Heart right ventricle (tissue), 16 donors: ENCODE measurements around the gene NDUFAF8. TPM values are rescaled to one million over a fixed set of nuclear protein-coding genes. Genes with fewer than 3 reads are reported as not detected.

Experiments
- ATAC-seq, 8 donors: fragments of 200-7000 bp; cut with Tn5 transposase; one replicate each; pipeline ENCODE4 v1.9.1; 2020; ENCODE audit warnings: mild to moderate bottlenecking in 8 of 8, moderate library complexity in 8 of 8, moderate number of reproducible peaks in 1 of 8
- DNase-seq, 2 donors: peaks; one replicate each; pipeline ENCODE4 v3.0.0-alpha.2; 2020
- H3K27ac ChIP-seq, 10 donors: fragments of 200-600 bp; sonication (generic) in 2 of 10; one replicate each; pipeline versions ENCODE4 v1.5.0 to v1.8.0; 2020 to 2022; ENCODE audit warnings: mild to moderate bottlenecking in 3 of 10
- H3K27me3 ChIP-seq, 7 donors: fragments of 200-600 bp; one replicate each; pipeline ENCODE4 v1.8.0; 2021 to 2022; ENCODE audit warnings: mild to moderate bottlenecking in 2 of 7
- H3K36me3 ChIP-seq, 9 donors: fragments of 200-600 bp; sonication (generic) in 1 of 9; one replicate each; pipeline versions ENCODE4 v1.5.0 to v1.8.0; 2020 to 2022; ENCODE audit warnings: mild to moderate bottlenecking in 2 of 9
- H3K4me1 ChIP-seq, 9 donors: fragments of 200-600 bp; sonication (generic) in 1 of 9; one replicate each; pipeline versions ENCODE4 v1.5.0 to v1.8.0; 2020 to 2022; ENCODE audit warnings: mild to moderate bottlenecking in 4 of 9
- H3K4me3 ChIP-seq, 10 donors: fragments of 200-600 bp; sonication (generic) in 2 of 10; one replicate each; pipeline versions ENCODE4 v1.5.0 to v1.8.0; 2020 to 2022; ENCODE audit warnings: mild to moderate bottlenecking in 7 of 10, moderate library complexity in 2 of 10
- H3K9me3 ChIP-seq, 11 donors: fragments of 200-600 bp in 10 of 11; sonication (generic) in 2 of 11; one replicate each; pipeline versions ENCODE4 v1.5.0 to v1.8.0; 2013 to 2022; ENCODE audit warnings: mild to moderate bottlenecking in 2 of 11, control low read depth in 1 of 11, moderate library complexity in 1 of 11
- WGBS, 2 donors: extraction: QIAGEN DNeasy Blood & Tissue Kit; methylation state at CpG; one replicate each; pipeline ENCODE4 v1.1.7; 2013; ENCODE audit warnings: inconsistent platforms in 1 of 2; 5-methylcytosine and 5-hydroxymethylcytosine counted together
- intact Hi-C, 10 donors: fragments of 100-400 bp; cut with DNase I; formaldehyde crosslinking; loops; one replicate each; pipeline versions ENCODE4 v1.11.1 to v1.14.2; 2022
- polyA plus RNA-seq, 2 donors: library from polyadenylated mRNA; stranded (reverse); fragments of 200-250 nt; gene quantifications; one replicate each; pipeline ENCODE4 v1.2.3, GENCODE V29; 2013
- total RNA-seq, 10 donors: library from RNA; stranded (reverse); fragmentation: NEBNext Ultra II Directional in 3 of 10; extraction: Animal tissue kit (Norgen Biotek cat#: 25700) in 3 of 10; gene quantifications; one replicate each; pipeline versions ENCODE4 v1.2.1 to v1.2.4, GENCODE V29; 2021 to 2023
- TF ChIP-seq, protein P1 (sequence below), 9 donors: fragments of 200-600 bp; sonication (generic) in 2 of 9; IDR thresholded peaks; one replicate each; pipeline versions ENCODE4 v1.5.0 to v1.8.0; 2021 to 2022; ENCODE audit warnings: antibody characterized with exemption in 9 of 9, mild to moderate bottlenecking in 5 of 9, moderate library complexity in 1 of 9
- donor health status: Arrhythmogenic right ventricular cardiomyopathy.
- donor health status: ischemic (EF 13 %, LVEDD 7.1; RV severe dilation, severe dysfunction).
- donor health status: healthy with polysubstance abuse.
- donor health status: DM: no; HTN: yes; CAD: no.
- donor health status: DM: no; HTN: no; CAD: no.
- donor health status: ischemic (EF 25% LVEDD 6.9; RV normal size, moderate dysfunction).
- donor health status: ischemic (EF 25% LVEDD 5.7; RV mildly dilated, moderate dysfunction).
- donor health status: healthy.
- donor health status: DM: yes; HTN: yes; CAD: no.
- donor health status: Ischemic cardiomyopathy.
- donor health status: ischemic (EF 35%, LVEDD 5.7; RV mildly dilated, moderate dysfunction).
- donor health status: nonischemic (EF 11% LVEDD 7.7; RV severe dilation, severe dysfunction).
- donor health status: DM: yes; HTN: yes; CAD: no.
- donor health status: PGD.
- donor health status: ischemic (EF 29% LVEDD 5.4; RV normal size, mild dysfunction).
- donor health status: nonischemic (EF 23%, LVEDD 6.1; RV moderate dilation, normal function).

NDUFAF8 gene
- total and polyA plus RNA-seq, 12 donors: 41.5 to 74.8 (median 58.9) TPM

DNA sequence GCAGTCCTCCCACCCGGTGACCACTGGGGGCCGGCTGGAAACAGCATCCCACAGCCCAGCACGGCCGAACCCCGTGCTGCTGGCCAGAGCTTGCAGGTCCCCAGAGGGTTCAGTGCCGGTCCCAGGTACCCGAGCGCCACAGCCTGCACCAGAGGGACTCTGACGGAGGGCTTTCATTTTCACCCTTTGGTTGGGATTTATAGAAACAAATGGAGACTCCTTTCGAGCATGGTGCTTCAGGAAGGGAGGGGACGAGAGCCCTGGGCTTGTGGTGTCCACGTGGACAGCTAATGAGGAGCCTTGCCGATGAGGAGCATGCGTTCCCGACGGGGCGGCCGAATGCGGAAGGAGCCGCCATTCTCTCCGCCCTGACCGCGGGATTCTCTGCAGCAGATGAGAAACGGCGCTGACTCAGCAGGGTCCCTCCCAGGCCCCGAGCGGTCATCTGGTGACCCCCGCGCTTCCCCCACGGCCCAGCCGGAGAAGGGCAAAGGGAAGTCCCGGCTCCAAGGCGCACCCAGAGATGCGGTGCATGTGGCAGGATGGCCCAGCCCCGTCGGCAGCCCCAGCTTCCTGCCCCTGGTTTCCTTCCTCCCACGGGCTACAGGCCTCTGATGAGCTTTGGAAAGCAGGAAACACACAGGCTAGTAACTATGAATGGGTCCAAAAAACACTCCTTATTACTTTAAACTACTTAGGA lies 46.2 kb downstream of the NDUFAF8 start:
- Histone ChIP-seq H3K27ac (peak overlapping the region; percentile 78 to 93 (median 92)), H3K36me3 (peaks cover 0 to 75% (median 11%) of the 10 kb centered on the region in 9 donors), H3K4me1 (peaks cover 15 to 51% (median 38%) of the 10 kb centered on the region in 9 donors), H3K27me3 (no peaks in the 10 kb centered on the region), H3K9me3 (no peaks in the 10 kb centered on the region), H3K4me3 (peak overlapping the region in 9 of 10 donors; percentile 31 to 54 (median 47))
- WGBS, 2 donors: 30 to 34% methylated on average over 37 of the region's 37 CpGs
- DNase-seq (peak; percentile 81 to 82), ATAC-seq (peak; percentile 86 to 93 (median 88))
- intact Hi-C loops: loop anchor here in 1 of 10 donors (5.0 kb wide), 1 partner anchor 107 kb away; no protein-coding TSS in a partner anchor
- TF ChIP-seq, protein P1, sequence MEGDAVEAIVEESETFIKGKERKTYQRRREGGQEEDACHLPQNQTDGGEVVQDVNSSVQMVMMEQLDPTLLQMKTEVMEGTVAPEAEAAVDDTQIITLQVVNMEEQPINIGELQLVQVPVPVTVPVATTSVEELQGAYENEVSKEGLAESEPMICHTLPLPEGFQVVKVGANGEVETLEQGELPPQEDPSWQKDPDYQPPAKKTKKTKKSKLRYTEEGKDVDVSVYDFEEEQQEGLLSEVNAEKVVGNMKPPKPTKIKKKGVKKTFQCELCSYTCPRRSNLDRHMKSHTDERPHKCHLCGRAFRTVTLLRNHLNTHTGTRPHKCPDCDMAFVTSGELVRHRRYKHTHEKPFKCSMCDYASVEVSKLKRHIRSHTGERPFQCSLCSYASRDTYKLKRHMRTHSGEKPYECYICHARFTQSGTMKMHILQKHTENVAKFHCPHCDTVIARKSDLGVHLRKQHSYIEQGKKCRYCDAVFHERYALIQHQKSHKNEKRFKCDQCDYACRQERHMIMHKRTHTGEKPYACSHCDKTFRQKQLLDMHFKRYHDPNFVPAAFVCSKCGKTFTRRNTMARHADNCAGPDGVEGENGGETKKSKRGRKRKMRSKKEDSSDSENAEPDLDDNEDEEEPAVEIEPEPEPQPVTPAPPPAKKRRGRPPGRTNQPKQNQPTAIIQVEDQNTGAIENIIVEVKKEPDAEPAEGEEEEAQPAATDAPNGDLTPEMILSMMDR (IDR thresholded peaks at IDR 0.05): no peak

DNA sequence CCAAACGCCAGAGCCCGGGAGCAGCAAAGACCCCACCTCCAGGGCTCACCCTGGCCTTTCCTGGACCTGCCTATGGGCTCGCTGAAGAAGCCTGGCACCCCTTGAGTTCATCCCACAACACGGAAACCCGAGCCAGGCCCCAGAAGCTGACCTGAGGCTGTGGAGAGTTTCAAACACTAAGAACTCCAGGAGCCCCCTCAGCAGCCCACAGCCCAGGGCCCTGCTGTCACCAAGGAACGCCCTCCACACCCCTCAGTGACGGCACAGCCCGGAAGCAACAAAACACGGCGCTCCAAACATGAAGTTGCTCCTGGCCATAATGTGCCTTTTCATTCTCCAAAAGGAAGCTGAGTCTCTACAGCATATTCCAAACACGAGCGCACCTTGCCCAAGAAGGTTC lies 46.8 kb downstream of the NDUFAF8 start:
- DNase-seq: no peak
- peaks cover 0 to 74% (median 11%) of the 10 kb centered on the region in 9 donors for H3K36me3 ChIP-seq
- ATAC-seq: peak; percentile 13 to 55 (median 44)
- 44 to 52% methylated on average over 12 of the region's 12 CpGs for WGBS, 2 donors
- intact Hi-C loops: loop anchor here in 1 of 10 donors (5.0 kb wide), 1 partner anchor 106 kb away; no protein-coding TSS in a partner anchor
- peaks cover 15 to 51% (median 38%) of the 10 kb centered on the region in 9 donors for H3K4me1 ChIP-seq
- H3K27me3 ChIP-seq: no peaks in the 10 kb centered on the region
- H3K4me3 ChIP-seq: peak overlapping the region in 9 of 10 donors; percentile 31 to 54 (median 47)
- no peaks in the 10 kb centered on the region for H3K9me3 ChIP-seq
- TF ChIP-seq, protein P1 (IDR thresholded peaks at IDR 0.05): no peak
- H3K27ac ChIP-seq: peak overlapping the region; percentile 78 to 93 (median 92)

GRCh38 chr17:81286491-81287145 lies 47.5 kb downstream of the NDUFAF8 start:
- ATAC-seq (no peak), DNase-seq (no peak)
- intact Hi-C loops: loop anchor here in 1 of 10 donors (5.0 kb wide), 1 partner anchor 106 kb away; no protein-coding TSS in a partner anchor
- Histone ChIP-seq H3K27ac (peak overlapping the region; percentile 78 to 93 (median 92)), H3K4me1 (peaks cover 15 to 54% (median 43%) of the 10 kb centered on the region in 9 donors), H3K9me3 (no peaks in the 10 kb centered on the region), H3K36me3 (peaks cover 0 to 67% (median 11%) of the 10 kb centered on the region in 9 donors), H3K27me3 (no peaks in the 10 kb centered on the region), H3K4me3 (peak overlapping the region in 1 of 10 donors; percentile 53)
- WGBS, 2 donors: 87 to 90% methylated on average over 23 of the region's 23 CpGs
- TF ChIP-seq, protein P1 (IDR thresholded peaks at IDR 0.05): no peak

GRCh38 chr17:81287152-81287551 lies 48.0 kb downstream of the NDUFAF8 start:
- WGBS, 2 donors: 90 to 92% methylated on average over 21 of the region's 21 CpGs
- peaks cover 0 to 61% (median 11%) of the 10 kb centered on the region in 9 donors for H3K36me3 ChIP-seq
- intact Hi-C loops: loop anchor here in 1 of 10 donors (5.0 kb wide), 1 partner anchor 105 kb away; no protein-coding TSS in a partner anchor
- H3K4me1 ChIP-seq: peaks cover 15 to 59% (median 48%) of the 10 kb centered on the region in 9 donors
- no peak overlapping the region for H3K4me3 ChIP-seq
- ATAC-seq: no peak
- peak overlapping the region in 4 of 10 donors; percentile 19 to 93 (median 68) for H3K27ac ChIP-seq
- no peak for DNase-seq
- H3K9me3 ChIP-seq: no peaks in the 10 kb centered on the region
- no peaks in the 10 kb centered on the region for H3K27me3 ChIP-seq
- TF ChIP-seq, protein P1 (IDR thresholded peaks at IDR 0.05): no peak
